WI38 (cell line): ENCODE measurements around the gene RPS6KB2.

ENCODE experiments used
- H3K4me3 ChIP-seq: 2 replicates; pipeline ENCODE4 v1.5.1; 2011; ENCODE audit warnings: low read depth, mild to moderate bottlenecking, control low read depth, low read length
- CTCF ChIP-seq: IDR thresholded peaks from 2 replicates; pipeline ENCODE4 v1.5.1; 2012; ENCODE audit warnings: low read depth, mild to moderate bottlenecking, control low read depth, low read length

Gene RPS6KB2

GRCh38 chr11:67415501-67416304 lies 12.6 kb upstream of the RPS6KB2 start, which contains the start of gene CARNS1:
TSS of gene CARNS1 (plus strand) at chr11:67415678. CDS start at chr11:67416200, 522 bp downstream.
- TF ChIP-seq CTCF: no peak
- no peak within 1 kb of the TSS for H3K4me3 ChIP-seq

- no peak for TF ChIP-seq CTCF
- no peak overlapping the region for H3K4me3 ChIP-seq
Measured at GRCh38 chr11:67416416-67417335, 11.6 kb upstream of the RPS6KB2 start.

- no peak overlapping the region for H3K4me3 ChIP-seq
Measured at GRCh38 chr11:67417425-67417824, 10.9 kb upstream of the RPS6KB2 start.

GRCh38 chr11:67418476-67419281 lies 9.6 kb upstream of the RPS6KB2 start:
- no peak for TF ChIP-seq CTCF
- no peak overlapping the region for H3K4me3 ChIP-seq

More at GRCh38 chr11:67417425-67417824, 10.9 kb upstream of the RPS6KB2 start:
- TF ChIP-seq CTCF: no peak

GRCh38 chr11:67419325-67420049 lies 8.8 kb upstream of the RPS6KB2 start:
- no peak overlapping the region for H3K4me3 ChIP-seq

More at GRCh38 chr11:67419325-67420049, 8.8 kb upstream of the RPS6KB2 start:
- TF ChIP-seq CTCF: no peak
